SK-N-SH (cell line): ENCODE measurements around the gene SPOCK1. TPM values are rescaled to one million over a fixed set of nuclear protein-coding genes. Genes with fewer than 3 reads are reported as not detected.

ENCODE experiments used
- CTCF ChIA-PET: fragments of 300-600, 350-600 bp; formaldehyde crosslinking; extraction: SDS; loops from one replicate; lab custom pipeline; 2021; lab: Yijun Ruan, JAX
- POLR2A ChIA-PET: fragments of 350-600 bp; sonication (Branson Sonifier 250); formaldehyde crosslinking; extraction: SDS; loops from one replicate; lab custom pipeline; 2020; ENCODE audit warnings: antibody characterized with exemption, inconsistent platforms; lab: Yijun Ruan, JAX
- DNase-seq: peaks from one replicate; pipeline ENCODE4 v3.0.0; 2012
- H2AFZ ChIP-seq: fragments of 200-600 bp; sonication (generic); 2 replicates; pipeline ENCODE4 v1.8.1; 2016; ENCODE audit warnings: antibody characterized with exemption, mild to moderate bottlenecking, low read depth
- H3F3A ChIP-seq: fragments of 200-600 bp; sonication (generic); replicated peaks from 2 replicates; pipeline ENCODE3; 2016; ENCODE audit warnings: antibody characterized with exemption, mild to moderate bottlenecking; ENCODE audit not compliant: insufficient read depth
- H3K27ac ChIP-seq, 2 experiments: fragments of 200-500 bp in 1 of 2; fragments of 200-600 bp in 1 of 2; sonication (Bioruptor generic) in 1 of 2; sonication (generic), shearing (Covaris generic) in 1 of 2; 2 replicates each; pipeline versions ENCODE4 v1.5.1 to v1.6.1; 2014 to 2016; ENCODE audit warnings: low read depth in 2 of 2, inconsistent platforms in 1 of 2, low read length in 1 of 2, mild to moderate bottlenecking in 1 of 2, mixed read lengths in 1 of 2
- H3K27me3 ChIP-seq: fragments of 200-600 bp; sonication (generic), shearing (Covaris generic); 2 replicates; pipeline ENCODE4 v1.6.1; 2016; ENCODE audit warnings: mixed run types; ENCODE audit not compliant: insufficient read depth
- H3K36me3 ChIP-seq, 2 experiments: fragments of 200-500 bp in 1 of 2; fragments of 200-600 bp in 1 of 2; sonication (Bioruptor generic) in 1 of 2; sonication (generic) in 1 of 2; replicated peaks in 1 of 2; 2 replicates each; pipeline versions ENCODE3 to v1.5.1; 2014 to 2016; ENCODE audit warnings: low read length in 1 of 2, mild to moderate bottlenecking in 1 of 2; ENCODE audit not compliant: insufficient read depth in 2 of 2, control insufficient read depth in 1 of 2
- H3K4me1 ChIP-seq, 2 experiments: fragments of 200-500 bp in 1 of 2; fragments of 200-600 bp in 1 of 2; sonication (Bioruptor generic) in 1 of 2; sonication (generic), shearing (Covaris generic) in 1 of 2; 2 replicates each; pipeline versions ENCODE4 v1.5.1 to v1.6.1; 2014 to 2016; ENCODE audit warnings: low read depth in 1 of 2, low read length in 1 of 2, mixed run types in 1 of 2; ENCODE audit not compliant: insufficient read depth in 2 of 2, control insufficient read depth in 1 of 2
- H3K4me2 ChIP-seq: fragments of 200-600 bp; sonication (generic), shearing (Covaris generic); 2 replicates; pipeline ENCODE4 v1.6.1; 2017; ENCODE audit warnings: mixed run types
- H3K4me3 ChIP-seq, 2 experiments: fragments of 200-500 bp in 1 of 2; fragments of 200-600 bp in 1 of 2; sonication (Bioruptor generic) in 1 of 2; sonication (generic), shearing (Covaris generic) in 1 of 2; 2 replicates each; pipeline versions ENCODE4 v1.5.1 to v1.8.1; 2014 to 2016; ENCODE audit warnings: low read depth in 2 of 2, inconsistent platforms in 1 of 2, low read length in 1 of 2, mild to moderate bottlenecking in 1 of 2, mixed read lengths in 1 of 2, moderate library complexity in 1 of 2
- H3K79me2 ChIP-seq: fragments of 200-600 bp; sonication (generic); 2 replicates; pipeline ENCODE4 v1.8.1; 2017; ENCODE audit warnings: mild to moderate bottlenecking; ENCODE audit not compliant: insufficient read depth
- H3K9ac ChIP-seq: fragments of 200-600 bp; sonication (generic); 2 replicates; pipeline ENCODE4 v1.6.1; 2017; ENCODE audit warnings: mixed run types
- H3K9me2 ChIP-seq: fragments of 200-600 bp; sonication (generic); 2 replicates; pipeline ENCODE4 v1.6.1; 2017; ENCODE audit warnings: mixed run types
- H3K9me3 ChIP-seq: fragments of 200-600 bp; sonication (generic); 2 replicates; pipeline ENCODE4 v1.6.1; 2017; ENCODE audit warnings: mixed run types, mild to moderate bottlenecking, moderate library complexity
- H4K20me1 ChIP-seq: fragments of 200-600 bp; sonication (generic); 2 replicates; pipeline ENCODE4 v1.6.1; 2017; ENCODE audit warnings: mild to moderate bottlenecking, mixed run types; ENCODE audit not compliant: insufficient read depth
- CHD2 ChIP-seq: fragments of 150-350 bp; IDR thresholded peaks from 2 replicates; pipeline ENCODE4 v1.6.1; 2018; ENCODE audit warnings: low read length; ENCODE audit not compliant: partially characterized antibody
- JUND ChIP-seq: IDR thresholded peaks from 2 replicates; pipeline ENCODE4 v1.4.0; 2012
- RCOR1 ChIP-seq: fragments of 150-350 bp; IDR thresholded peaks from 2 replicates; pipeline ENCODE4 v1.6.1; 2017; ENCODE audit warnings: antibody characterized with exemption, low read length
- RFX5 ChIP-seq: IDR thresholded peaks from 2 replicates; pipeline ENCODE4 v1.6.1; 2012; ENCODE audit warnings: mild to moderate bottlenecking, improper control_type of control experiment, low read length
- RXRA ChIP-seq: IDR thresholded peaks from 2 replicates; pipeline ENCODE4 v1.4.0; 2012; ENCODE audit warnings: low read depth, mild to moderate bottlenecking, borderline replicate concordance
- SMC3 ChIP-seq: IDR thresholded peaks from 2 replicates; pipeline ENCODE4 v1.6.1; 2012; ENCODE audit warnings: low read depth, low read length, improper control_type of control experiment
- YY1 ChIP-seq: IDR thresholded peaks from 2 replicates; pipeline ENCODE4 v1.4.0; 2012; ENCODE audit warnings: low read depth, mild to moderate bottlenecking
- WGBS: methylation state at CpG from one replicate; pipeline ENCODE4 v1.1.6; 2017; ENCODE audit warnings: low lambda C conversion rate; 5-methylcytosine and 5-hydroxymethylcytosine counted together
- polyA plus RNA-seq, 3 experiments: library from polyadenylated mRNA; depleted of rRNA; stranded (reverse); fragments of >200 nt; gene quantifications; 2 replicates each; pipeline ENCODE4 v1.2.3, GENCODE V29; 2012
- TF ChIP-seq, protein P1 (sequence below): IDR thresholded peaks from 2 replicates; pipeline ENCODE4 v1.4.0; 2012; ENCODE audit warnings: low read depth
- TF ChIP-seq, protein P2 (sequence below): fragments of 150-350 bp; IDR thresholded peaks from 2 replicates; pipeline ENCODE4 v1.6.1; 2017; ENCODE audit warnings: antibody characterized with exemption, low read length, low read depth, borderline replicate concordance
- TF ChIP-seq, protein P3 (sequence below): IDR thresholded peaks from 2 replicates; pipeline ENCODE4; 2012

The SPOCK1 gene
- polyA plus RNA-seq, 1 of the 3 experiments (the other 2 are of a cell fraction) = 11.3 TPM

DNA sequence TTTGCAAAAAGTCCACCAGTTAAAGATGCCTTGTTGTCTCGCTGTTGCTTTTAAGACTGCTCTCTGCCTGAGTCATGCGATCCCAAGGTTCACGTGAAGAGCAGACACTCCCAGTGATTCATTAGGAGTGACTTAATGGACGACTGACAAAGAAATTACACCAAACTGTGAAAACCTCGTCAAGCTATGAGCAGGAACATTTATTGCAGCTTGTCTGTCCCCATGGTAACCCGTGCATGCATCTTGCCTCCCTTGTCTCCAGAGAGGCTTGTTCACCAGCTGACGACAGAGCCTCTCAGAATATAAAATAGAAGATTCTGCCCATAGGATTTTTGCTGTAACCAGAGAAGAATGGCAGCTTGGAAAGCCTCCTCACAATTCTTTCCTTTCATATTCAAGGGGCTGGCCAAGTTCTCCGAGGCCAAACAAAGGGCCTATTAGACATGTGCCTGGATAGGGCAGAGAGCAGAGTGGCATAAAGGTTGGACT, 352.7 kb downstream of the SPOCK1 start:
- CTCF ChIA-PET = interaction anchor here (1.9 kb wide), 1 partner anchor 12 kb away, joined by 7 read pairs; no protein-coding TSS in a partner anchor
- TF ChIP-seq SMC3 (no peak), RXRA (no peak)
- TF ChIP-seq, protein P1, sequence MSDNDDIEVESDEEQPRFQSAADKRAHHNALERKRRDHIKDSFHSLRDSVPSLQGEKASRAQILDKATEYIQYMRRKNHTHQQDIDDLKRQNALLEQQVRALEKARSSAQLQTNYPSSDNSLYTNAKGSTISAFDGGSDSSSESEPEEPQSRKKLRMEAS = no peak
- TF ChIP-seq, protein P2, sequence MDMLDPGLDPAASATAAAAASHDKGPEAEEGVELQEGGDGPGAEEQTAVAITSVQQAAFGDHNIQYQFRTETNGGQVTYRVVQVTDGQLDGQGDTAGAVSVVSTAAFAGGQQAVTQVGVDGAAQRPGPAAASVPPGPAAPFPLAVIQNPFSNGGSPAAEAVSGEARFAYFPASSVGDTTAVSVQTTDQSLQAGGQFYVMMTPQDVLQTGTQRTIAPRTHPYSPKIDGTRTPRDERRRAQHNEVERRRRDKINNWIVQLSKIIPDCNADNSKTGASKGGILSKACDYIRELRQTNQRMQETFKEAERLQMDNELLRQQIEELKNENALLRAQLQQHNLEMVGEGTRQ = no peak
- Histone ChIP-seq H4K20me1 (no peaks in the 10 kb centered on the region), H2AFZ (peak overlapping the region; percentile 12; the same call in 1 of the 2 replicates), H3F3A (peaks cover 14% of the 10 kb centered on the region), H3K9ac (peak overlapping the region; percentile 42; the same call in 1 of the 2 replicates), H3K79me2 (peaks cover 7% of the 10 kb centered on the region; the same call in 1 of the 2 replicates), H3K9me2 (no peaks in the 10 kb centered on the region), H3K36me3 (no peaks in the 10 kb centered on the region), H3K27ac (peak overlapping the region in 1 of 2 experiments; percentile 80; a peak in 2 of 4 replicates), H3K27me3 (no peaks in the 10 kb centered on the region), H3K4me3 (no peak overlapping the region), H3K4me1 (peaks cover 14 to 33% of the 10 kb centered on the region in 2 experiments; a peak in 3 of 4 replicates), H3K4me2 (peak overlapping the region; percentile 32), H3K9me3 (no peaks in the 10 kb centered on the region)
- WGBS = 46% methylated on average over 8 of the region's 8 CpGs
- no peak for DNase-seq
- POLR2A ChIA-PET = no interaction called here

- TF ChIP-seq RCOR1 = no peak
- TF ChIP-seq, protein P3, sequence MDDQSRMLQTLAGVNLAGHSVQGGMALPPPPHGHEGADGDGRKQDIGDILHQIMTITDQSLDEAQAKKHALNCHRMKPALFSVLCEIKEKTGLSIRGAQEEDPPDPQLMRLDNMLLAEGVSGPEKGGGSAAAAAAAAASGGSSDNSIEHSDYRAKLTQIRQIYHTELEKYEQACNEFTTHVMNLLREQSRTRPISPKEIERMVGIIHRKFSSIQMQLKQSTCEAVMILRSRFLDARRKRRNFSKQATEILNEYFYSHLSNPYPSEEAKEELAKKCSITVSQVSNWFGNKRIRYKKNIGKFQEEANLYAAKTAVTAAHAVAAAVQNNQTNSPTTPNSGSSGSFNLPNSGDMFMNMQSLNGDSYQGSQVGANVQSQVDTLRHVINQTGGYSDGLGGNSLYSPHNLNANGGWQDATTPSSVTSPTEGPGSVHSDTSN = no peak
- TF ChIP-seq YY1 = no peak
- no peak for TF ChIP-seq JUND
- TF ChIP-seq, protein P1 = no peak
- no peak for TF ChIP-seq RFX5
- TF ChIP-seq CHD2 = no peak
- POLR2A ChIA-PET = no interaction called here
- DNase-seq = no peak
- Histone ChIP-seq H3K27ac (peak overlapping the region in 1 of 2 experiments; percentile 80; a peak in 2 of 4 replicates), H4K20me1 (no peaks in the 10 kb centered on the region), H3F3A (peaks cover 14% of the 10 kb centered on the region), H3K9ac (no peak overlapping the region), H3K4me3 (no peak overlapping the region), H3K27me3 (no peaks in the 10 kb centered on the region), H3K9me3 (no peaks in the 10 kb centered on the region), H2AFZ (no peak overlapping the region), H3K79me2 (peaks cover 9% of the 10 kb centered on the region; the same call in 1 of the 2 replicates), H3K9me2 (no peaks in the 10 kb centered on the region), H3K4me1 (peaks cover 14 to 38% of the 10 kb centered on the region in 2 experiments; a peak in 3 of 4 replicates), H3K36me3 (no peaks in the 10 kb centered on the region), H3K4me2 (peak overlapping the region; percentile 32)
- WGBS = 93% methylated on average over 2 of the region's 2 CpGs
- CTCF ChIA-PET = interaction anchor here (1.2 to 1.9 kb wide), 2 partner anchors 12 to 16 kb away, joined by 4 to 7 read pairs; no protein-coding TSS in a partner anchor
These were observed 353.4 kb downstream of the SPOCK1 start for GRCh38 chr5:137145721-137146120.
